B cell (primary cell): ENCODE results near the gene TSPO. TPM values are rescaled to one million over a fixed set of nuclear protein-coding genes. Genes with fewer than 3 reads are reported as not detected.

Experiments
- ATAC-seq: fragments of 200-7000 bp; cut with Tn5 transposase; one replicate; pipeline ENCODE4 v1.10.0; 2021; ENCODE audit warnings: low read depth, mild to moderate bottlenecking, moderate number of reproducible peaks, moderate library complexity
- CTCF ChIA-PET: fragments of 350-600 bp; sonication (Branson Sonifier 250); formaldehyde crosslinking; loops from one replicate; lab custom pipeline; 2021; ENCODE audit warnings: antibody characterized with exemption, inconsistent platforms; lab: Charles Lee
- POLR2A ChIA-PET: fragments of 350-600 bp; sonication (Branson Sonifier 250); formaldehyde crosslinking; loops from one replicate; lab custom pipeline; 2021; ENCODE audit warnings: antibody characterized with exemption; lab: Charles Lee
- DNase-seq: peaks from one replicate; pipeline ENCODE4 v3.0.0; 2013
- H2AFZ ChIP-seq: 2 replicates; pipeline ENCODE4 v1.6.1; 2012; ENCODE audit warnings: mild to moderate bottlenecking, low read depth, low read length; ENCODE audit not compliant: insufficient read depth, poor library complexity, severe bottlenecking
- H3K27ac ChIP-seq, 2 donors: 1 replicate in 1 of 2; 2 replicates in 1 of 2; pipeline ENCODE4 v1.5.1; 2012 to 2013; ENCODE audit warnings: low read length in 2 of 2, mild to moderate bottlenecking in 2 of 2, moderate library complexity in 1 of 2
- H3K27me3 ChIP-seq, 4 experiments: fragments of 200-600 bp in 1 of 4; sonication (generic) in 1 of 4; replicated peaks in 1 of 4; 1 replicate in 2 of 4; 2 replicates in 2 of 4; pipeline versions ENCODE4 v1.6.1 to v1.7.0; 2013 to 2016; ENCODE audit warnings: low read length in 3 of 4, mild to moderate bottlenecking in 2 of 4, mixed read lengths in 1 of 4, moderate library complexity in 1 of 4; ENCODE audit not compliant: insufficient read depth in 4 of 4, control insufficient read depth in 3 of 4; ENCODE audit errors: control extremely low read depth in 1 of 4
- H3K36me3 ChIP-seq, 2 experiments: replicated peaks in 1 of 2; 1 replicate in 1 of 2; 2 replicates in 1 of 2; pipeline versions ENCODE4 v1.6.1 to v1.7.1; 2013; ENCODE audit warnings: low read length in 1 of 2; ENCODE audit not compliant: insufficient read depth in 2 of 2, control insufficient read depth in 1 of 2; ENCODE audit errors: control extremely low read depth in 1 of 2, extremely low read depth in 1 of 2
- H3K4me1 ChIP-seq, 2 donors: fragments of 200-600 bp in 1 of 2; sonication (generic) in 1 of 2; 1 replicate in 1 of 2; 2 replicates in 1 of 2; pipeline versions ENCODE4 v1.5.1 to v1.6.1; 2013 to 2017; ENCODE audit warnings: low read length in 2 of 2; ENCODE audit not compliant: control insufficient read depth in 2 of 2, insufficient read depth in 2 of 2
- H3K4me2 ChIP-seq: replicated peaks from 2 replicates; pipeline ENCODE3; 2012; ENCODE audit warnings: mild to moderate bottlenecking, low read depth, low read length; ENCODE audit not compliant: poor library complexity, severe bottlenecking
- H3K4me3 ChIP-seq, 5 experiments: fragments of 200-600 bp in 1 of 5; sonication (generic) in 1 of 5; 1 replicate in 3 of 5; 2 replicates in 2 of 5; pipeline versions ENCODE4 v1.5.1 to v1.7.0; 2011 to 2016; ENCODE audit warnings: low read length in 4 of 5, mild to moderate bottlenecking in 4 of 5, low read depth in 2 of 5, control low read depth in 1 of 5, moderate library complexity in 1 of 5; ENCODE audit not compliant: insufficient read depth in 1 of 5; ENCODE audit errors: control extremely low read depth in 1 of 5, extremely low read depth in 1 of 5
- H3K79me2 ChIP-seq: fragments of 200-600 bp; sonication (generic); one replicate; pipeline ENCODE4 v1.6.0; 2016; ENCODE audit warnings: low read length; ENCODE audit not compliant: control insufficient read depth, insufficient read depth
- H3K9ac ChIP-seq: fragments of 200-600 bp; sonication (generic); 2 replicates; pipeline ENCODE4 v1.6.1; 2017; ENCODE audit warnings: mild to moderate bottlenecking, low read length, moderate library complexity
- H3K9me3 ChIP-seq, 3 donors: one replicate each; pipeline versions ENCODE4 v1.6.1 to v1.7.1; 2013; ENCODE audit warnings: low read length in 2 of 3; ENCODE audit not compliant: control insufficient read depth in 2 of 3, insufficient read depth in 1 of 3; ENCODE audit errors: control extremely low read depth in 1 of 3
- H4K20me1 ChIP-seq: 2 replicates; pipeline ENCODE4 v1.6.0; 2012; ENCODE audit warnings: mild to moderate bottlenecking, low read length; ENCODE audit not compliant: insufficient read depth, control insufficient read depth, poor library complexity, severe bottlenecking
- H3K27ac Mint-ChIP-seq: one replicate; pipeline ENCODE4 v1.8.0; 2021; ENCODE audit warnings: mixed read lengths
- H3K27me3 Mint-ChIP-seq: one replicate; pipeline ENCODE4 v1.8.0; 2021; ENCODE audit warnings: mixed read lengths
- H3K4me1 Mint-ChIP-seq: one replicate; pipeline ENCODE4 v1.8.0; 2021; ENCODE audit warnings: mixed read lengths
- H3K4me3 Mint-ChIP-seq: one replicate; pipeline ENCODE4 v1.8.0; 2021; ENCODE audit warnings: mixed read lengths
- H3K9me3 Mint-ChIP-seq: one replicate; pipeline ENCODE4 v1.8.0; 2022; ENCODE audit warnings: mixed read lengths; ENCODE audit not compliant: insufficient read depth
- CTCF ChIP-seq: fragments of 200-600 bp; IDR thresholded peaks from one replicate; pipeline ENCODE4 v1.8.0; 2022; ENCODE audit warnings: antibody characterized with exemption, mild to moderate bottlenecking
- EZH2 ChIP-seq: IDR thresholded peaks from 2 replicates; pipeline ENCODE4 v1.6.1; 2012; ENCODE audit warnings: borderline replicate concordance, low read depth, mild to moderate bottlenecking, moderate library complexity, low read length; ENCODE audit not compliant: insufficient read depth, poor library complexity, severe bottlenecking
- WGBS: methylation state at CpG from one replicate; pipeline ENCODE4 v1.1.5; 2013; ENCODE audit warnings: missing lambda C conversion rate; ENCODE audit not compliant: insufficient coverage; 5-methylcytosine and 5-hydroxymethylcytosine counted together
- intact Hi-C: fragments of 100-400 bp; cut with micrococcal nuclease; formaldehyde crosslinking; loops from one replicate; pipeline ENCODE4 v1.10.0; 2022
- polyA plus RNA-seq: library from polyadenylated mRNA; depleted of rRNA; stranded (reverse); fragments of >200 nt; gene quantifications from 2 replicates; pipeline ENCODE4 v1.2.3, GENCODE V29; 2012
- total RNA-seq, 2 donors: library from RNA; stranded (reverse); fragments of 120-200 nt in 1 of 2; gene quantifications; 1 replicate in 1 of 2; 2 replicates in 1 of 2; pipeline versions ENCODE4 v1.2.3 to v1.2.4, GENCODE V29; 2013 to 2022

TSPO gene
- total and polyA plus RNA-seq, 2 donors (not counting 1 experiment from before 2014, with no cell fraction given) = 54.9 to 94.2 TPM

- H3K9me3 ChIP-seq = peaks cover 0 to 5% (median 1%) of the 10 kb centered on the region in 3 donors
- DNase-seq (peak; percentile 30), ATAC-seq (no peak)
- peaks cover 18% of the 10 kb centered on the region for H3K4me1 Mint-ChIP-seq
- 90% methylated on average over 10 of the region's 12 CpGs for WGBS
- intact Hi-C loops = loop anchor here (2.0 to 5.0 kb wide), 2 partner anchors 33 to 771 kb away; partner anchors contain the start of gene SAMM50
- peak overlapping the region; percentile 32 for H3K27ac Mint-ChIP-seq
- H3K27me3 Mint-ChIP-seq = no peaks in the 10 kb centered on the region
- peaks cover 14 to 19% of the 10 kb centered on the region in 2 donors for H3K4me1 ChIP-seq
- H3K79me2 ChIP-seq = peaks cover 30% of the 10 kb centered on the region
- peaks cover 0 to 4% of the 10 kb centered on the region in 2 experiments for H3K36me3 ChIP-seq
- POLR2A ChIA-PET = interaction anchor here (0.6 kb wide), 1 partner anchor 40 kb away, joined by 4 read pairs; no protein-coding TSS in a partner anchor
- H3K27ac ChIP-seq = no peak overlapping the region
- TF ChIP-seq EZH2 (no peak), CTCF (no peak)
- peak overlapping the region in 2 of 5 experiments; percentile 61 to 64 for H3K4me3 ChIP-seq
- H3K9ac ChIP-seq = peak overlapping the region; percentile 75
- no peaks in the 10 kb centered on the region for H3K9me3 Mint-ChIP-seq
- H2AFZ ChIP-seq = peak overlapping the region; percentile 88
- H3K4me3 Mint-ChIP-seq = peak overlapping the region; percentile 74
- H4K20me1 ChIP-seq = peaks cover 12% of the 10 kb centered on the region
- CTCF ChIA-PET = interaction anchor here (1.2 kb wide), 1 partner anchor 16 kb away, joined by 3 read pairs; no protein-coding TSS in a partner anchor
- H3K27me3 ChIP-seq = peaks cover 0 to 6% (median 0%) of the 10 kb centered on the region in 4 experiments
- H3K4me2 ChIP-seq = peak overlapping the region; percentile 86
These were observed 34.5 kb downstream of the TSPO start for GRCh38 chr22:43185860-43186261.
